ENCODE measurements around the gene C8G.

DNA sequence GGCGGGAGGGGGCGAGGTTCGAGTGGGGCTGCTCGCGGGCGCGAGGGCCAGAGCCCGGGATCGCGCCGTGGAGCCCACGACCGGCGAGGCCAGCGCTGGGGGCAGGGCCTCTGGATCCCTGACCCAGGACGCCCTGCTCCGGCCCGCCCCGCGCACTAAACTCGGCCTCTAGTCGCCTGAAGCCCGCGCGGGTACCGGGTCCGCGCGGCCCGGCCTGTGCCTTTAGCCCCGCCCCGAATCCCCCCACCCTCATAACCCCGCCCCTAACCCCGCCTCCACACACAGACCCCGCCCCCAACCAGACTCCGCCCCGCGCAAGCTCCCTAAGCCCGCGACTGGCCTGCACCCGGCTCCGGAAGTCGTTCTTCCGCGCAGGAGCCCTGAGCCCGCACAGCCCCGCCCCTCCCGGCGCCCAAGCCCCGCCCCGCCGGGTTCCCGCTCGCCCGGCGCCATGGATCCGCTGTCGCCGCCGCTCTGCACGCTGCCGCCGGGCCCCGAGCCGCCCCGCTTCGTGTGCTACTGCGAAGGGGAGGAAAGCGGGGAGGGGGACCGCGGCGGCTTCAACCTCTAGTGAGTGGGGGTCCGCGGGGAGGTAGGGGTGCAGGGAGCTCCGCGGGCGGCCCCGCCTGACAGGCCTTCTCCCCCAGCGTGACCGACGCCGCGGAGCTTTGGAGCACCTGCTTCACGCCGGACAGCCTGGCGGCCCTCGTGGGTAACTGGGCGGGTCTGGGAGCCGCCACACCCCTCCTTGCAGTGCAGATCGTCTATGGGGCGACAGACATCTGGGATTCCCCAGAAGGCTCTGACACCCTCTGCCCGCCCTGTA, 47.2 kb downstream of the C8G start, which contains the start of gene PAXX:
- TF ChIP-seq ELF4 (IDR thresholded peaks at IDR 0.05), result no peak
- TF ChIP-seq FOXA1 (IDR thresholded peaks at IDR 0.05), result no peak
- no peak for TF ChIP-seq SP1 (IDR thresholded peaks at IDR 0.05)
- no peak for TF ChIP-seq HDGF (IDR thresholded peaks at IDR 0.05; ENCODE audit: borderline replicate concordance)
- no peak for TF ChIP-seq SUZ12 (IDR thresholded peaks at IDR 0.05)
- no peak for TF ChIP-seq FOXM1 (IDR thresholded peaks at IDR 0.05; ENCODE audit: borderline replicate concordance)
- TF ChIP-seq ARNT (IDR thresholded peaks at IDR 0.05), result no peak
- TF ChIP-seq TARDBP (IDR thresholded peaks at IDR 0.05), result no peak
- TF ChIP-seq FOXK2 (IDR thresholded peaks at IDR 0.05), result no peak
- no peak for TF ChIP-seq BHLHE40 (IDR thresholded peaks at IDR 0.05; ENCODE audit: borderline replicate concordance)
- peak; percentile 48; the same call in 1 of the 2 replicates for TF ChIP-seq LEF1 (IDR thresholded peaks at IDR 0.05; ENCODE audit: borderline replicate concordance)
- peak; percentile 92 for TF ChIP-seq L3MBTL2 (conservative IDR thresholded peaks at IDR 0.05)

Measured in HEK293T (cell line).